Uterus (tissue), 2 donors: Measurements from ENCODE around the gene COQ3.

ENCODE experiments used
- POLR2A ChIP-seq, 2 donors: fragments of 450-650 bp; IDR thresholded peaks; one replicate each; pipeline ENCODE4 v1.6.1; 2016; ENCODE audit warnings: antibody characterized with exemption in 2 of 2, mild to moderate bottlenecking in 1 of 2, moderate library complexity in 1 of 2
- TF ChIP-seq, protein P1 (sequence below), 4 experiments: fragments of 200-600 bp in 2 of 4; fragments of 450-650 bp in 2 of 4; sonication (generic) in 2 of 4; IDR thresholded peaks; one replicate each; pipeline ENCODE4 v1.5.1; 2016 to 2019; ENCODE audit warnings: antibody characterized with exemption in 4 of 4, mild to moderate bottlenecking in 2 of 4, moderate library complexity in 1 of 4

DNA sequence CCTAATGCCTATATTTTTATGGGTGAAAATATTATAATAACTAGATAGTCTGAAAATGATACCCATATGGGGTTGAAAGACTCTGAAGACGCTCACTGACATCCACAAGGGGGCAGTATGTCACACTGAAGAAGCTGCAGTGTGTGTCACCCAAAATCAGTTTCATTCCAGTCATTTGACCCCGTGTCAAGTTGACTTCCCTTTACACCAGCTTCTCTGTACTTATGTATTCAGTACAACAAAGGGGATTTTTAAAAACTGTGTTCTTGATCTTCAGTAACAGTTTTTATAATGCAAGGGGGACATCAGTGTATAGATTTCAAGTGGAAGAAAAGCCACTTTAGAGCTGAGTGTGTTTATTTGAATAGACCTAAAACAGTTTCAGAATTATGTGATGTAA, 63.8 kb downstream of the COQ3 start:
- TF ChIP-seq, protein P1, sequence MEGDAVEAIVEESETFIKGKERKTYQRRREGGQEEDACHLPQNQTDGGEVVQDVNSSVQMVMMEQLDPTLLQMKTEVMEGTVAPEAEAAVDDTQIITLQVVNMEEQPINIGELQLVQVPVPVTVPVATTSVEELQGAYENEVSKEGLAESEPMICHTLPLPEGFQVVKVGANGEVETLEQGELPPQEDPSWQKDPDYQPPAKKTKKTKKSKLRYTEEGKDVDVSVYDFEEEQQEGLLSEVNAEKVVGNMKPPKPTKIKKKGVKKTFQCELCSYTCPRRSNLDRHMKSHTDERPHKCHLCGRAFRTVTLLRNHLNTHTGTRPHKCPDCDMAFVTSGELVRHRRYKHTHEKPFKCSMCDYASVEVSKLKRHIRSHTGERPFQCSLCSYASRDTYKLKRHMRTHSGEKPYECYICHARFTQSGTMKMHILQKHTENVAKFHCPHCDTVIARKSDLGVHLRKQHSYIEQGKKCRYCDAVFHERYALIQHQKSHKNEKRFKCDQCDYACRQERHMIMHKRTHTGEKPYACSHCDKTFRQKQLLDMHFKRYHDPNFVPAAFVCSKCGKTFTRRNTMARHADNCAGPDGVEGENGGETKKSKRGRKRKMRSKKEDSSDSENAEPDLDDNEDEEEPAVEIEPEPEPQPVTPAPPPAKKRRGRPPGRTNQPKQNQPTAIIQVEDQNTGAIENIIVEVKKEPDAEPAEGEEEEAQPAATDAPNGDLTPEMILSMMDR (IDR thresholded peaks at IDR 0.05): peak; percentile 42 to 58 (median 50)
- TF ChIP-seq POLR2A (IDR thresholded peaks at IDR 0.05): no peak
